ENCODE measurements around the gene KLF2.

The KLF2 gene

DNA sequence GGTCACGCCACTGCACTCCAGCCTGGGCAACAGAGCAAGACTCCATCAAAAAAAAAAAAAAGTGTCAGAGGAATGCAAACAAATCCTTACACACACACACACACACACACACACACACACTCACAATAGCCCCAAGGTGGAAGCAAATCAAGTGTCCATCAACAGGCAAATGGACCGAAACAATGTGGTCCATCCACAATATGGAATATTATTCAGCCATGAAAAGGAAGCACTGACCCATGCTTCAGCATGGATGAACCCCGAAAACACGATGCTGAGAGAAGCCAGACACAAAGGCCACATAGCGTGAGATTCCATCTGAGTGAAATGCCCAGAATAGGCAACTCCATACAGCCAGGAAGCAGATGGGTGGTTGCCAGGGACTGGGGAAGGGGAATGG lies 16.5 kb upstream of the KLF2 start:
- no peak for DNase-seq (ENCODE audit: low spot score)

DNA sequence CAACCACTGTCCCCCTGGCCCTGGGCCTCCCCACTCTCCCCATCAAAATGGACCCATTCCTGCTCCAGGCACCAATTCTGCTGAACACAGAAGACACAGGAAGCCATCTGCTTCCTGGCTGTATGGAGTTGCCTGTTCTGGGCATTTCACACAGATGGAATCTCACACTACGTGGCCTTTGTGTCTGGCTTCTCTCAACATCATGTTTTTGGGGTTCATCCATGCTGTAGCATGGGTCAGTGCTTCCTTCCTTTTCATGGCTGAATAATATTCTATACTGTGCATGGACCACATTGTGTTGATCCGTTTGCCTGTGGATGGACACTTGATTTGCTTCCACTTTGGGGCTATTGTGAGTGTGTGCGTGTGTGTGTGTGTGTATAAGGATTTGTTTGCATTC lies 15.0 kb upstream of the KLF2 start:
- DNase-seq (ENCODE audit: low spot score), result no peak

GRCh38 chr19:16315825-16316505 lies 8.7 kb upstream of the KLF2 start:
- no peak for DNase-seq (ENCODE audit: low spot score)

- no peak for DNase-seq (ENCODE audit: low spot score)
Measured at GRCh38 chr19:16316506-16316882, 8.1 kb upstream of the KLF2 start.

GRCh38 chr19:16319481-16319880 lies 5.1 kb upstream of the KLF2 start:
- DNase-seq (ENCODE audit: low spot score), result peak; percentile 36

- DNase-seq (ENCODE audit: low spot score), result no peak
Measured at GRCh38 chr19:16320987-16321386, 3.6 kb upstream of the KLF2 start.

GRCh38 chr19:16325161-16325527 lies 518 bp downstream of the KLF2 start:
- peak; percentile 74 for DNase-seq (ENCODE audit: low spot score)

GRCh38 chr19:16325641-16326400 lies 1.2 kb downstream of the KLF2 start:
- DNase-seq (ENCODE audit: low spot score), result peak; percentile 74

GRCh38 chr19:16326401-16327168 lies 2.0 kb downstream of the KLF2 start:
- peak; percentile 62 for DNase-seq (ENCODE audit: low spot score)

DNA sequence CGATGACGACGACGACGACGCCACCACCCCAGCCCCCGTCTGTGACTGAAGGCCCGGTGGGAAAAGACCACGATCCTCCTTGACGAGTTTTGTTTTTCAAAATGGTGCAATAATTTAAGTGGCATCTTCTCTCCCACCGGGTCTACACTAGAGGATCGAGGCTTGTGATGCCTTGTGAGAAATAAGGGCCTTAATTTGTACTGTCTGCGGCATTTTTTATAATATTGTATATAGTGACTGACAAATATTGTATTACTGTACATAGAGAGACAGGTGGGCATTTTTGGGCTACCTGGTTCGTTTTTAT lies 2.5 kb downstream of the KLF2 start:
- no peak for DNase-seq (ENCODE audit: low spot score)

DNA sequence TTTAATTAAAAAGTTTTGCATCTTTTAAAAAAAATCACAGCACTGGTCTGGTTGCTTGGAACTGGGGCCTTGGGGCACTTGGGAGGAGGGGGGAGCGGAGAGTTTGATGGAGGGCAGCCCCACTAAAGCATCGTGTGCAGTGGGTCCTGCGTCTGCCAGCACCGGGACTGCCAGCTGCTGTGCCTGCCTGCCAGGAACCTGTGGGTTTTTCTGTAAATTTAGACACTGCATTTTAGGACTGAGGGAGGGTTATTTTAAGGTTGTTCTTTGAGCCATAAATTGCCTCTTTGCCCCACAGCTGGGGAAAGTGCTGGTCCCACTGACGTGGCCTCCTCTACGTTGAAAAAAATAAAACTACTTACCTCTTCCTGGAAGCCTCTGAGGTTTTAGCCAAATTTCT lies 2.9 kb downstream of the KLF2 start:
- DNase-seq (ENCODE audit: low spot score), result peak; percentile 33

GRCh38 chr19:16327911-16328823 lies 3.5 kb downstream of the KLF2 start:
- DNase-seq (ENCODE audit: low spot score), result peak; percentile 70

DNA sequence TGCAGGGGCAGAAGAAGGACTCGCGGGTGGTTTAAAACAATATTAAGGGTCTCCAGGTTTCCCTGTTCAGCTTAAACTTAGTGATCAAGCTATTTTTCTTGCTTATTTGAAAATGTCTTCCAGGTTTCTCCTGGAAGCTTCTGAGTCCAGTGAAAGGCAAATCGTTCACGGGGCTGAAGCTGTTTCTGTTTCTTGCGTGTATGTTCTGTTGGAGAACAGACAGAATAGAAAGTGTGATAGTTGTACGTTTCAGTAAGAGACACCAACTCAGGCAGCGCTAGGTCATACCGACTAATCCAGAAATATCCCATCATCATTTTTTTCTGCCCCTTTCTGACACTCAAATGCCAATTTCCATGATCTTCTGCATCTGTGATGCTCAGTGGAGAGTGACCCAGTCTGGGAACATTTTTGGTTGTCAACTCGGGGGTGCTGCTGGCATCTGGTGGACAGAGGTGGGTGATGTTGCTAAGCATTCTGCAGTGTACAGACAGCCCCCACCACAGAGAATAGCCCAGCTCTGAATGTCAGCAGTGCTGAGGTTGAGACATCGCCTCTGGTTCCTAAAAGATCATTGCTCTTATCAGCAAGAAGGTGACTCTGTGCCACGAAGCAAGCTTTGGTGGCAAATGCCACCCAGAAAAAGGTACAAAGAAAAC lies 4.3 kb downstream of the KLF2 start:
- peak; percentile 79 for DNase-seq (ENCODE audit: low spot score)

- peak; percentile 98 for DNase-seq (ENCODE audit: low spot score)
Measured at GRCh38 chr19:16330368-16330801, 5.8 kb downstream of the KLF2 start.

DNA sequence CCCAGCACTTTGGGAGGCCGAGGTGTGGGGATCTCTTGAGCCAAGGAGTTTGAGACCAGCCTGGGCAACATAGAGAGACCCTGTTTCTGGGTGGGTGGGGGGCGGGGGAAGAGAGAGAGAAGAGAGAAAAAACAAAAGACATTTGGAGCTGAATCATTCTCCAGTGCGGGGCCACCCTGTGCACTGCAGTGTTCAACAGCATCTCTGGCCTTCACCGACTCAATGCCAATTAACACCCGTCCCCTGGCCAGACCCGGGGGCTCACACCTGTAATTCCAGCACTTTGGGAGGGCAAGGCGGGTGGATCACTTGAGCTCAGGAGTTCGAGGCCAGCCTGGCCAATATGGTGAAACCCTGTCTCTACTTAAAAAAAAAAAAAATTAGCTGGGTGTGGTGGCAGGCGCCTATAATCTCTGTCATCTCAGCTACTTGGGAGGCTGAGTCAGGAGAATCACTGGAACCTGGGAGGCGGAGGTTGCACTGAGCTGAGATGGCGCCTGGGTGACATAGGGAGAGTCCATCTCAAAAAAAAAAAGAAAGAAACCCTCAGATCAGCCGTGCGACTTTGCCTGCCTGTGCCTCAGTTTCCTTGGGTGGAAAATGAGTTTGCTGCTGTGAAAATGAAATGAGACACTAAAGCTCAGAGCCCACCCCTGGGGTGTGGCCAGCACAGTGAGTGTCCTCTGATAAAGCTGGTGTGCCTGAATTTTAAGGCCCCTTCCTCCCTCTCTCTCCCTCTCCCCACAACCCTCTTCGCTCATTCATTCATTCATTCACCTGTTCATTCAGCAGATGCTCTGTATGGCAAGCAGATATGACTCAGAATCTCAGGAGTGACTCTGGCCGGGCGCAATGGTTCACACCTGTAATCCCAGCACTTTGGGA lies 6.4 kb downstream of the KLF2 start:
- peak; percentile 81 for DNase-seq (ENCODE audit: low spot score)

- no peak for DNase-seq (ENCODE audit: low spot score)
Measured at GRCh38 chr19:16333001-16333586, 8.5 kb downstream of the KLF2 start.

DNA sequence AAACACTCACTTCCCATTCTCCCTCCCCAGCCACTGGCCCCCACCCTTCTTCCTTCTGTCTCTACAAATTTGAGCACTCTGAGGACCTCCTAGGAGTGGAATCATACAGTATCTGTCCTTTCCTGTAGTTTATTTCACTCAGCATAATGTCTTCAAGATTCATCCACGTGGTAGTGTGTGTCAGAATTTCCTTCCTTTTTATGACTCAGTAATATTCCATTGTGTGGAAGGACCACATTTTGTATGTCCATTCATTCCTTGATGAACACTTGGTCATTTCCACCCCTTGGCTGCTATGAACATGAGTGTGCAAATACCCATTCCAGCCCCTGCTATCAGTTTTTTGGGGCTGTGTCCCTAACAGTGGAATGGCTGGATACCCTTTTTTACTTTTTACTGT lies 9.8 kb downstream of the KLF2 start:
- DNase-seq (ENCODE audit: low spot score), result no peak

DNA sequence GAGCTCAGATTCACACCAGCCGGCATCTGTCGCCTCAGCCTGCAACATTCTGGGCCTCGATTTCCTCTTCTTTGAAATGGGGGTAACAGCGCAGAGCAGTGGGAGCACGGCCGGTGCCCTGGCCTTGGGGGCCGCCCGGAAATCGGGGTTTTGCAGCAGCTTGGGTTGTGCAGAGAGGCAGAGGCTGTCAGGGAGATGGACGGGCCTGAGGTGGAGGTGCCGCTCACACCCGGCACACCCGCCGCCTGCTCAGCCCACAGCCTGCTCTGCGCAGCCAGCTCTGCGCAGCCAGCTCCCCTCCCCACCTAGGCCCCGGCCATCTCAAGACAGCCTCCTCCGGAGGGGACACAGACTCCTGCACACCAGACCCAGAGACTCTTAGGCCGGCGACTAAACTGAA lies 10.6 kb downstream of the KLF2 start:
- DNase-seq (ENCODE audit: low spot score), result peak; percentile 52

- no peak for DNase-seq (ENCODE audit: low spot score)
Measured at GRCh38 chr19:16336571-16336970, 11.9 kb downstream of the KLF2 start.

GRCh38 chr19:16337809-16338469 lies 13.3 kb downstream of the KLF2 start:
- DNase-seq (ENCODE audit: low spot score), result no peak

Measured in CD4-positive, alpha-beta T cell treated with Interleukin-2 at 100 ng/mL for 4 hours (primary cell).